Adrenal gland (tissue), 12 donors: Measurements from ENCODE around the gene CFAP99. TPM values are rescaled to one million over a fixed set of nuclear protein-coding genes. Genes with fewer than 3 reads are reported as not detected.

ENCODE experiments used
- DNase-seq, 7 donors: peaks; one replicate each; pipeline ENCODE4 v3.0.0-alpha.2; 2019 to 2020
- H3K27ac ChIP-seq, 5 donors: fragments of 200-600 bp; sonication (generic) in 4 of 5; 1 replicate in 3 of 5; 2 replicates in 2 of 5; pipeline versions ENCODE4 v1.5.1 to v1.8.0; 2016 to 2020; ENCODE audit warnings: mild to moderate bottlenecking in 1 of 5
- H3K27me3 ChIP-seq: fragments of 200-600 bp; 2 replicates; pipeline ENCODE4 v1.8.0; 2021
- H3K36me3 ChIP-seq, 2 donors: fragments of 200-600 bp; replicated peaks in 1 of 2; 1 replicate in 1 of 2; 2 replicates in 1 of 2; pipeline versions ENCODE4 v1.5.1 to v1.8.0; 2018 to 2022
- H3K4me1 ChIP-seq, 2 donors: fragments of 200-600 bp; replicated peaks in 1 of 2; 1 replicate in 1 of 2; 2 replicates in 1 of 2; pipeline versions ENCODE4 v1.5.1 to v1.8.0; 2018 to 2021
- H3K4me3 ChIP-seq, 4 donors: fragments of 200-600 bp; sonication (generic) in 3 of 4; one replicate each; pipeline ENCODE4 v1.5.1; 2016 to 2018
- H3K9me3 ChIP-seq, 3 donors: fragments of 200-600 bp; sonication (generic) in 1 of 3; replicated peaks in 1 of 3; 1 replicate in 2 of 3; 2 replicates in 1 of 3; pipeline versions ENCODE4 v1.5.1 to v1.8.0; 2016 to 2021
- POLR2A ChIP-seq, 2 donors: fragments of 450-650 bp; IDR thresholded peaks; one replicate each; pipeline ENCODE4 v1.6.1; 2017; ENCODE audit warnings: antibody characterized with exemption in 2 of 2, mild to moderate bottlenecking in 2 of 2, moderate library complexity in 1 of 2
- WGBS, 4 donors: extraction: QIAGEN DNeasy Blood & Tissue Kit in 2 of 4; methylation state at CpG; one replicate each; pipeline versions ENCODE4 v1.1.5 to v1.1.7; 2013 to 2017; 5-methylcytosine and 5-hydroxymethylcytosine counted together
- intact Hi-C, 2 donors: fragments of 100-400 bp; cut with DNase I; formaldehyde crosslinking; loops; one replicate each; pipeline versions ENCODE4 v1.14.1 to v1.15.0; 2022 to 2023
- polyA plus RNA-seq, 3 donors: library from polyadenylated mRNA; stranded (reverse); fragments of 200-250 nt in 2 of 3; fragments of 350-450 nt in 1 of 3; fragmentation: Illumina TruSeq in 1 of 3; extraction: RNeasy Lipid Tissue Mini Kit (QIAGEN cat#74804) in 1 of 3; gene quantifications; one replicate each; pipeline ENCODE4 v1.2.3, GENCODE V29; 2013 to 2014
- total RNA-seq, 9 donors: library from RNA; depleted of rRNA in 4 of 9; stranded (reverse); fragments of >200 nt in 4 of 9; fragments of 120-200 nt in 1 of 9; fragmentation: NEBNext Ultra II Directional in 1 of 9; extraction: Animal tissue kit (Norgen Biotek cat#: 25700) in 1 of 9; gene quantifications; one replicate each; pipeline versions ENCODE4 v1.1.0 to v1.2.4, GENCODE V29; 2013 to 2023
- TF ChIP-seq, protein P1 (sequence below), 6 experiments: fragments of 450-650 bp in 4 of 6; fragments of 200-600 bp in 2 of 6; sonication (generic) in 1 of 6; IDR thresholded peaks; 1 replicate in 5 of 6; 2 replicates in 1 of 6; pipeline versions ENCODE4 v1.5.1 to v1.8.0; 2016 to 2021; ENCODE audit warnings: antibody characterized with exemption in 6 of 6, mild to moderate bottlenecking in 2 of 6, moderate library complexity in 1 of 6
- donor health status: healthy with polysubstance abuse.
- donor health status: Bipolar disorder and iron deficiency.
- donor health status: DM: yes; HTN: yes; CAD: no.
- donor health status: DM: no; HTN: no; CAD: no.
- donor health status: DM: no; HTN: no; CAD: no.
- donor health status: DM: yes; HTN: yes; CAD: no.

The CFAP99 gene
- total and polyA plus RNA-seq, 12 donors = 0.18 to 5.0 (median 3.2) TPM

DNA sequence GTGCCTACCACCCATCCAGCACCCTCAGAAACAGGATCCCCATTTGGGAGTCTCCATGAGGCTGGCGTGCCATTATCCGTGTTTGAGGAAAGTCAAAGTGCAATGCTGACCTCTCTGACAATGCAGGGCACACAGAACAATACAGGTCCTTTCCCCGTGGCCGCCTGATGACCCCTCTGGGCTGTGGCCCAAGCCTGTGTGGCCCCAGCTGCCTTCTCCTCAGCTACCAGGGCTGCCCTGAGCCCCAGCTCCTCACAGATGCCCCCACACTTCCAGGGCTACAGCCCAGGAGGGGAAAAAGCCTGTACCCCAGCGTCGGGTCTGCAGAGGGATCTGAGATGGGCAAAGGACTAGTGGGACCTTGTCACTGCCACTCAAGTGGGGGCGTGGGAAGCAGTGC is 15.8 kb upstream of the CFAP99 start:
- DNase-seq = peak in 1 of 7 donors; percentile 35
- Histone ChIP-seq H3K4me1 (peaks cover 14 to 17% of the 10 kb centered on the region in 2 donors), H3K9me3 (no peaks in the 10 kb centered on the region), H3K36me3 (no peaks in the 10 kb centered on the region), H3K27ac (peak overlapping the region in 2 of 5 donors; percentile 51 to 73), H3K4me3 (peak overlapping the region in 1 of 4 donors; percentile 39), H3K27me3 (no peaks in the 10 kb centered on the region)
- TF ChIP-seq POLR2A (IDR thresholded peaks at IDR 0.05) = no peak
- TF ChIP-seq, protein P1, sequence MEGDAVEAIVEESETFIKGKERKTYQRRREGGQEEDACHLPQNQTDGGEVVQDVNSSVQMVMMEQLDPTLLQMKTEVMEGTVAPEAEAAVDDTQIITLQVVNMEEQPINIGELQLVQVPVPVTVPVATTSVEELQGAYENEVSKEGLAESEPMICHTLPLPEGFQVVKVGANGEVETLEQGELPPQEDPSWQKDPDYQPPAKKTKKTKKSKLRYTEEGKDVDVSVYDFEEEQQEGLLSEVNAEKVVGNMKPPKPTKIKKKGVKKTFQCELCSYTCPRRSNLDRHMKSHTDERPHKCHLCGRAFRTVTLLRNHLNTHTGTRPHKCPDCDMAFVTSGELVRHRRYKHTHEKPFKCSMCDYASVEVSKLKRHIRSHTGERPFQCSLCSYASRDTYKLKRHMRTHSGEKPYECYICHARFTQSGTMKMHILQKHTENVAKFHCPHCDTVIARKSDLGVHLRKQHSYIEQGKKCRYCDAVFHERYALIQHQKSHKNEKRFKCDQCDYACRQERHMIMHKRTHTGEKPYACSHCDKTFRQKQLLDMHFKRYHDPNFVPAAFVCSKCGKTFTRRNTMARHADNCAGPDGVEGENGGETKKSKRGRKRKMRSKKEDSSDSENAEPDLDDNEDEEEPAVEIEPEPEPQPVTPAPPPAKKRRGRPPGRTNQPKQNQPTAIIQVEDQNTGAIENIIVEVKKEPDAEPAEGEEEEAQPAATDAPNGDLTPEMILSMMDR (IDR thresholded peaks at IDR 0.05) = no peak
- intact Hi-C loops = no loop called here
- 66 to 81% (median 71%) methylated on average over 5 to 7 of the region's 7 CpGs for WGBS, 4 donors

DNA sequence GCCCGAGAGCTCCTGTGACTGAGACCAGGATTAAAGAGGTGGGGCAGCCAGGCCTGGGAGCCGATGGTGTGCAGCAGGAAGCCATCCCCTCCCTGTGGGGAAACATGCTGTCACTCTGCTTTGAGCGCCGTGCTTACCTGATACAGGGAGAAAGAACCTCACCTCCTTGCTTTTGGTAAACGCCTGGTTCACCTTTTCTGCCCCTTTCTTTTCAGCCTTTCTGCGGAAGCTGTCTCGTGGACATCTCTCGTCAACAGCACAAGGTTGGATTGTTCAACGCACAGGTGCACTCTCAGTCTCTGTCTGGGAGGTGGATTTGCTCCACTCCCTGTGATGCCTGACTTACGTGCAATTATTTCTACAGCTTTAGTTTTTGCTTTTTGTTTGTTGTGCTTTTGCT is 12.3 kb upstream of the CFAP99 start:
- H3K4me1 ChIP-seq = peaks cover 13 to 17% of the 10 kb centered on the region in 2 donors
- TF ChIP-seq, protein P1 (IDR thresholded peaks at IDR 0.05) = no peak
- TF ChIP-seq POLR2A (IDR thresholded peaks at IDR 0.05) = no peak
- WGBS, 4 donors = 78 to 87% (median 83%) methylated on average over 10 of the region's 10 CpGs
- DNase-seq = no peak
- H3K27ac ChIP-seq = no peak overlapping the region
- intact Hi-C loops = loop anchor here in 1 of 2 donors (5.0 kb wide), 1 partner anchor 139 kb away; no protein-coding TSS in a partner anchor
- H3K4me3 ChIP-seq = no peak overlapping the region
- H3K9me3 ChIP-seq = no peaks in the 10 kb centered on the region
- H3K27me3 ChIP-seq = no peaks in the 10 kb centered on the region
- no peaks in the 10 kb centered on the region for H3K36me3 ChIP-seq

DNA sequence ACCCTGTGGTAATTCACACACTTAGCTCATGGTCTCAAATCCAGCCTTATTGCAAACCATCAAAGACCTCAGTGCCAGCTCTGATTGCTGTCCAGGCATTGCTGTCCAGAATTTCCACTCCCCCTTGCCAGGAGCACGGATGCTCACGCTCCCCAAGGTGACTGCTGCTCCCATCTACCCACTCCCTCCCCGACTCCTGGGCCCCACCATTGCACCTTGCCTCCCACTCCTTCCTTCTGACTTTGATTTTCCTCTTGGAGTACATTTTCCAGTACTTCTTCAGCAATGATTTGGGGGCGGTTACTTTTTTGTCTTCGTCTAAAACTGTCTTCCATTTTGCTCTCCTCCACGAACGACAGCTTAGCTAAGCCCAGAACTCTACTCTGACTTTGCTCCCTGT is 11.8 kb upstream of the CFAP99 start:
- no peak overlapping the region for H3K27ac ChIP-seq
- WGBS, 4 donors = 80 to 84% (median 82%) methylated on average over 7 of the region's 7 CpGs
- no peak for DNase-seq
- no peaks in the 10 kb centered on the region for H3K36me3 ChIP-seq
- no peak overlapping the region for H3K4me3 ChIP-seq
- H3K27me3 ChIP-seq = no peaks in the 10 kb centered on the region
- no peaks in the 10 kb centered on the region for H3K9me3 ChIP-seq
- peaks cover 8 to 15% of the 10 kb centered on the region in 2 donors for H3K4me1 ChIP-seq
- intact Hi-C loops = loop anchor here in 1 of 2 donors (5.0 kb wide), 1 partner anchor 140 kb away; no protein-coding TSS in a partner anchor
- no peak for TF ChIP-seq POLR2A (IDR thresholded peaks at IDR 0.05)
- TF ChIP-seq, protein P1 (IDR thresholded peaks at IDR 0.05) = no peak

DNA sequence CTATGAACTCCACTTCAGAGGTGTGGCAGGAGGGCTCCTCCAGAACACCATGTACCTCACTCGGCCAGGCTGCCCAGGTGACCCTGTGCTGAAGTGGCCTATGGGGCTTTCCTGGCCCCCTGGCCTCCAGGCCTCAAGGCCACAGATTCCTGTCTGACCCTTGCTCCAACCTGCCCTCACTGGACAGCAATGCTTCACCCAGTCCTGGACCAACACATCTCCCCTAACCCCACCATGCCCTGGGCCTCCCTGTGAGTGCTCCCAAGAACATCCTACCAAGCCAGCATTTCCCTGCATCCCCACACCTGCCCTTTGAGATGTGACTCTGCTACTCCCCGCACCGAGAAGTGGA is 10.8 kb upstream of the CFAP99 start:
- Histone ChIP-seq H3K4me1 (peaks cover 5 to 16% of the 10 kb centered on the region in 2 donors), H3K27ac (no peak overlapping the region), H3K4me3 (no peak overlapping the region), H3K36me3 (no peaks in the 10 kb centered on the region), H3K27me3 (no peaks in the 10 kb centered on the region), H3K9me3 (no peaks in the 10 kb centered on the region)
- intact Hi-C loops = loop anchor here in 1 of 2 donors (5.0 kb wide), 1 partner anchor 141 kb away; no protein-coding TSS in a partner anchor
- WGBS, 4 donors = 67 to 100% (median 89%) methylated on average over 1 to 3 of the region's 3 CpGs
- no peak for DNase-seq
- TF ChIP-seq, protein P1 (IDR thresholded peaks at IDR 0.05) = no peak
- no peak for TF ChIP-seq POLR2A (IDR thresholded peaks at IDR 0.05)
